ENCODE measurements around the gene TEKTIP1.

DNA sequence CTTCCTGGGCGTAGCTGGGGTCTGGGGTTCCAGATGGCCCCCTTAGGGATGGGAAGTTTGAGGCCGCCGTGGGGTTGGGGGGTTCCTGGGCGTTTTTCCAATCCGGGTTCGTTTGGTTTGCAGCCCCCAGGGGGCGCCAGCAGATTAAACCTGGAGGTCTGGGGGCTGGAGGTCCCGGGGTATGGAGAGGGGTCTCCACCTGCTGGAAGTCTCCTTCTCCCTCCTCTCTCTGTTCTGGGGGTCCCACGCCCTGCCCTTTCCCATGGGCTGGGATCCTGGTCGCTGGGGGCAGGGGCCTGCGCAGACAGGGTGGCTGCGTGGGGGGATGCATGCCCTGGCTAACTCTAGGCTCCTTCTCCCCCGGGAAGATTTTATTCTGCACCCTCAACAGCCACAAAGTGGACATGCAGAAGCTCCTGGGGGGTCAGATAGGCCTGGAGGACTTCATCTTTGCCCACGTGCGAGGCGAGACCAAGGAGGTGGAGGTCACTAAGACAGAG lies 47.2 kb downstream of the TEKTIP1 start:
- peak in 1 of 4 experiments; percentile 25 for TF ChIP-seq CTCF (IDR thresholded peaks at IDR 0.05)
- TF ChIP-seq POLR2AphosphoS5 (IDR thresholded peaks at IDR 0.05): no peak
